HG03460 (cell line): ENCODE results near the gene PDE4C.

Experiments used
- ATAC-seq: cut with Tn5 transposase; IDR thresholded peaks from one replicate; pipeline ENCODE4 v1.9.1; 2021; ENCODE audit not compliant: unreplicated experiment

Gene PDE4C

GRCh38 chr19:18254546-18255503 lies 28.6 kb upstream of the PDE4C start:
- no peak for ATAC-seq

GRCh38 chr19:18253716-18254115 lies 27.5 kb upstream of the PDE4C start:
- ATAC-seq, result no peak

GRCh38 chr19:18253130-18253529 lies 26.9 kb upstream of the PDE4C start:
- ATAC-seq, result no peak

GRCh38 chr19:18252370-18252717 lies 26.1 kb upstream of the PDE4C start:
- no peak for ATAC-seq

- ATAC-seq, result no peak
Measured at GRCh38 chr19:18251587-18252369, 25.5 kb upstream of the PDE4C start.

GRCh38 chr19:18249834-18250233 lies 23.6 kb upstream of the PDE4C start:
- no peak for ATAC-seq

- ATAC-seq, result no peak
Measured at GRCh38 chr19:18245297-18245696, 19.1 kb upstream of the PDE4C start.

GRCh38 chr19:18239303-18239702 lies 13.1 kb upstream of the PDE4C start:
- no peak for ATAC-seq

- ATAC-seq, result no peak
Measured at GRCh38 chr19:18234194-18234593, 8.0 kb upstream of the PDE4C start.

GRCh38 chr19:18233224-18233825 lies 7.1 kb upstream of the PDE4C start:
- ATAC-seq, result no peak

GRCh38 chr19:18232540-18233223 lies 6.4 kb upstream of the PDE4C start:
- ATAC-seq, result no peak

- ATAC-seq, result no peak
Measured at GRCh38 chr19:18231775-18232174, 5.5 kb upstream of the PDE4C start.

GRCh38 chr19:18230941-18231734 lies 4.9 kb upstream of the PDE4C start:
- ATAC-seq, result no peak

GRCh38 chr19:18229915-18230314 lies 3.7 kb upstream of the PDE4C start:
- no peak for ATAC-seq

GRCh38 chr19:18229474-18229873 lies 3.2 kb upstream of the PDE4C start:
- no peak for ATAC-seq

GRCh38 chr19:18227781-18228271 lies 1.6 kb upstream of the PDE4C start:
- no peak for ATAC-seq

- ATAC-seq, result no peak
Measured at GRCh38 chr19:18226956-18227780, 930 bp upstream of the PDE4C start.

GRCh38 chr19:18225355-18225701 lies 910 bp downstream of the PDE4C start:
- ATAC-seq, result no peak
